Measurements from ENCODE around the gene PNLIPRP2.

GRCh38 chr10:116676118-116676517 lies 55.4 kb downstream of the PNLIPRP2 start:
- TF ChIP-seq, protein P1, sequence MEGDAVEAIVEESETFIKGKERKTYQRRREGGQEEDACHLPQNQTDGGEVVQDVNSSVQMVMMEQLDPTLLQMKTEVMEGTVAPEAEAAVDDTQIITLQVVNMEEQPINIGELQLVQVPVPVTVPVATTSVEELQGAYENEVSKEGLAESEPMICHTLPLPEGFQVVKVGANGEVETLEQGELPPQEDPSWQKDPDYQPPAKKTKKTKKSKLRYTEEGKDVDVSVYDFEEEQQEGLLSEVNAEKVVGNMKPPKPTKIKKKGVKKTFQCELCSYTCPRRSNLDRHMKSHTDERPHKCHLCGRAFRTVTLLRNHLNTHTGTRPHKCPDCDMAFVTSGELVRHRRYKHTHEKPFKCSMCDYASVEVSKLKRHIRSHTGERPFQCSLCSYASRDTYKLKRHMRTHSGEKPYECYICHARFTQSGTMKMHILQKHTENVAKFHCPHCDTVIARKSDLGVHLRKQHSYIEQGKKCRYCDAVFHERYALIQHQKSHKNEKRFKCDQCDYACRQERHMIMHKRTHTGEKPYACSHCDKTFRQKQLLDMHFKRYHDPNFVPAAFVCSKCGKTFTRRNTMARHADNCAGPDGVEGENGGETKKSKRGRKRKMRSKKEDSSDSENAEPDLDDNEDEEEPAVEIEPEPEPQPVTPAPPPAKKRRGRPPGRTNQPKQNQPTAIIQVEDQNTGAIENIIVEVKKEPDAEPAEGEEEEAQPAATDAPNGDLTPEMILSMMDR (IDR thresholded peaks at IDR 0.05): no peak
- no peak for TF ChIP-seq POLR2A (IDR thresholded peaks at IDR 0.05)

Data from body of pancreas (tissue), 4 donors.